IMR-90 (cell line): ENCODE measurements around the gene BEAN1. TPM values are rescaled to one million over a fixed set of nuclear protein-coding genes. Genes with fewer than 3 reads are reported as not detected.

Experiments
- ATAC-seq: fragments of 200-7000 bp; cut with Tn5 transposase; 2 replicates; pipeline ENCODE4 v1.9.1; 2020; ENCODE audit warnings: low read depth, mild to moderate bottlenecking, moderate library complexity
- BruUV-seq: library from RNA; stranded (reverse); fragments of 400-500 nt; replicated peaks from 2 replicates; lab custom pipeline; 2021; lab: Mats Ljungman, UMichigan
- CTCF ChIA-PET: fragments of 300-600 bp; formaldehyde crosslinking; extraction: SDS; loops from one replicate; lab custom pipeline; 2021; ENCODE audit warnings: antibody characterized with exemption; lab: Yijun Ruan, JAX
- POLR2A ChIA-PET: fragments of 300-600 bp; sonication (Branson Sonifier 250); formaldehyde crosslinking; loops from one replicate; lab custom pipeline; 2022; ENCODE audit warnings: antibody characterized with exemption; ENCODE audit not compliant: unreplicated experiment; lab: Charles Lee
- DNase-seq: peaks from one replicate; pipeline ENCODE4 v3.0.0; 2013
- H2AFZ ChIP-seq: replicated peaks from 2 replicates; pipeline ENCODE3; 2013; ENCODE audit warnings: low read length, mild to moderate bottlenecking; ENCODE audit not compliant: poor library complexity
- H2AK5ac ChIP-seq: 2 replicates; pipeline ENCODE4 v1.6.1; 2013; ENCODE audit warnings: low read depth, low read length, inconsistent platforms
- H2AK9ac ChIP-seq: replicated peaks from 2 replicates; pipeline ENCODE3; 2013; ENCODE audit warnings: mild to moderate bottlenecking, low read depth, low read length, moderate library complexity; ENCODE audit not compliant: poor library complexity
- H2BK120ac ChIP-seq: 2 replicates; pipeline ENCODE4 v1.6.1; 2013; ENCODE audit warnings: low read depth, low read length, inconsistent platforms
- H2BK15ac ChIP-seq: 3 replicates; pipeline ENCODE4 v1.6.1; 2013; ENCODE audit warnings: low read depth, low read length, inconsistent platforms
- H2BK20ac ChIP-seq: 2 replicates; pipeline ENCODE4 v1.6.1; 2013; ENCODE audit warnings: low read depth, mild to moderate bottlenecking, inconsistent platforms, low read length, moderate library complexity
- H2BK5ac ChIP-seq: 2 replicates; pipeline ENCODE4 v1.6.1; 2013; ENCODE audit warnings: mild to moderate bottlenecking, low read depth, low read length, inconsistent platforms; ENCODE audit not compliant: poor library complexity, severe bottlenecking
- H3K14ac ChIP-seq: replicated peaks from 2 replicates; pipeline ENCODE4 v1.6.1; 2013; ENCODE audit warnings: low read depth, low read length, inconsistent platforms
- H3K18ac ChIP-seq: 2 replicates; pipeline ENCODE4 v1.6.1; 2013; ENCODE audit warnings: low read depth, low read length, control low read depth
- H3K23ac ChIP-seq: 2 replicates; pipeline ENCODE4 v1.6.1; 2013; ENCODE audit warnings: low read depth, low read length, inconsistent platforms
- H3K27ac ChIP-seq: 2 replicates; pipeline ENCODE4 v1.5.1; 2013; ENCODE audit warnings: mild to moderate bottlenecking, control low read depth, low read length; ENCODE audit not compliant: insufficient read depth
- H3K27me3 ChIP-seq: 2 replicates; pipeline ENCODE4 v1.6.1; 2013; ENCODE audit warnings: low read length; ENCODE audit not compliant: control insufficient read depth, insufficient read depth
- H3K36me3 ChIP-seq: 2 replicates; pipeline ENCODE4 v1.6.1; 2013; ENCODE audit warnings: low read length, mixed read lengths; ENCODE audit not compliant: control insufficient read depth, insufficient read depth
- H3K4ac ChIP-seq: 2 replicates; pipeline ENCODE4 v1.6.1; 2013; ENCODE audit warnings: low read depth, low read length, inconsistent platforms
- H3K4me1 ChIP-seq: 2 replicates; pipeline ENCODE4 v1.6.1; 2013; ENCODE audit warnings: low read length, mixed read lengths; ENCODE audit not compliant: control insufficient read depth, insufficient read depth
- H3K4me2 ChIP-seq: 2 replicates; pipeline ENCODE4 v1.6.1; 2013; ENCODE audit warnings: low read depth, mild to moderate bottlenecking, control low read depth, low read length, moderate library complexity
- H3K4me3 ChIP-seq: 2 replicates; pipeline ENCODE4 v1.5.1; 2013; ENCODE audit warnings: low read depth, mild to moderate bottlenecking, control low read depth, low read length, moderate library complexity; ENCODE audit not compliant: insufficient read depth
- H3K56ac ChIP-seq: 2 replicates; pipeline ENCODE4 v1.6.1; 2013; ENCODE audit warnings: low read length, inconsistent platforms; ENCODE audit not compliant: insufficient read depth; ENCODE audit errors: extremely low read depth
- H3K79me1 ChIP-seq, 2 experiments: 2 replicates each; pipeline ENCODE4 v1.6.1; 2013; ENCODE audit warnings: low read length in 2 of 2, inconsistent platforms in 1 of 2, low read depth in 1 of 2
- H3K9ac ChIP-seq: 2 replicates; pipeline ENCODE4 v1.6.1; 2013; ENCODE audit warnings: low read depth, low read length, control low read depth
- H3K9me1 ChIP-seq: 2 replicates; pipeline ENCODE4 v1.6.1; 2013; ENCODE audit warnings: low read length, inconsistent platforms; ENCODE audit not compliant: insufficient read depth
- H3K9me3 ChIP-seq: 2 replicates; pipeline ENCODE4 v1.6.1; 2013; ENCODE audit warnings: low read length; ENCODE audit not compliant: control insufficient read depth, insufficient read depth
- H4K20me1 ChIP-seq: 2 replicates; pipeline ENCODE4 v1.6.1; 2013; ENCODE audit warnings: low read length, inconsistent platforms; ENCODE audit not compliant: insufficient read depth
- H4K5ac ChIP-seq: 2 replicates; pipeline ENCODE4 v1.6.1; 2013; ENCODE audit warnings: mild to moderate bottlenecking, low read depth, low read length, control low read depth
- H4K8ac ChIP-seq, 2 experiments: 2 replicates each; pipeline ENCODE4 v1.6.1; 2013; ENCODE audit warnings: low read depth in 2 of 2, low read length in 2 of 2, control low read depth in 1 of 2, inconsistent platforms in 1 of 2
- H4K91ac ChIP-seq: 2 replicates; pipeline ENCODE4 v1.6.1; 2013; ENCODE audit warnings: low read depth, low read length, inconsistent platforms; ENCODE audit not compliant: insufficient read depth
- FOS ChIP-seq: fragments of 150-350 bp; IDR thresholded peaks from 2 replicates; pipeline ENCODE4 v1.6.1; 2016; ENCODE audit warnings: low read depth, low read length
- MAFK ChIP-seq: IDR thresholded peaks from 2 replicates; pipeline ENCODE4 v1.6.1; 2012; ENCODE audit warnings: low read depth, low read length, improper control_type of control experiment
- MXI1 ChIP-seq: IDR thresholded peaks from 2 replicates; pipeline ENCODE4 v1.6.1; 2012; ENCODE audit warnings: low read depth, mild to moderate bottlenecking, low read length, moderate library complexity, borderline replicate concordance
- RCOR1 ChIP-seq: IDR thresholded peaks from 2 replicates; pipeline ENCODE4 v1.6.1; 2012; ENCODE audit warnings: mild to moderate bottlenecking, low read length, improper control_type of control experiment; ENCODE audit not compliant: insufficient replicate concordance
- RFX5 ChIP-seq: IDR thresholded peaks from 2 replicates; pipeline ENCODE4 v1.8.0; 2012; ENCODE audit warnings: low read depth, mild to moderate bottlenecking, low read length, moderate library complexity
- WGBS, 2 experiments: methylation state at CpG; one replicate each; pipeline versions ENCODE4 v1.1.5 to v1.1.7; 2013; ENCODE audit warnings: missing lambda C conversion rate in 2 of 2; ENCODE audit not compliant: insufficient read length in 1 of 2; ENCODE audit errors: extremely low coverage in 2 of 2; 5-methylcytosine and 5-hydroxymethylcytosine counted together
- dilution Hi-C: fragments of 300-500 bp; cut with HindIII; formaldehyde crosslinking; loops from one replicate; pipeline ENCODE4 v1.14.3; 2018; ENCODE audit warnings: low sequenced_read_pairs; ENCODE audit not compliant: unreplicated experiment
- in situ Hi-C: fragments of 300-500 bp; cut with MboI; formaldehyde crosslinking; loops from 3 replicates; pipeline ENCODE4 v1.14.3; 2019; ENCODE audit warnings: low sequenced_read_pairs, inconsistent platforms, mixed read lengths
- intact Hi-C: fragments of 100-400 bp; cut with micrococcal nuclease; formaldehyde crosslinking; loops from 2 replicates; pipeline ENCODE4 v1.10.0; 2022
- polyA plus RNA-seq, 3 experiments: library from polyadenylated mRNA; depleted of rRNA; stranded (reverse); fragments of >200 nt; gene quantifications; 2 replicates each; pipeline ENCODE4 v1.2.3, GENCODE V29; 2012; ENCODE audit warnings: low replicate concordance in 1 of 3
- total RNA-seq: library from RNA; depleted of rRNA; stranded (reverse); fragments of >200 nt; gene quantifications from 2 replicates; pipeline ENCODE4 v1.2.3, GENCODE V29; 2012
- TF ChIP-seq, protein P1 (sequence below): fragments of 150-350 bp; IDR thresholded peaks from 2 replicates; pipeline ENCODE4 v1.6.1; 2016; ENCODE audit warnings: low read depth, mild to moderate bottlenecking, low read length, moderate library complexity, borderline replicate concordance

Gene BEAN1
- total and polyA plus RNA-seq, 2 of the 4 experiments (the other 2 are of a cell fraction): not detected

DNA sequence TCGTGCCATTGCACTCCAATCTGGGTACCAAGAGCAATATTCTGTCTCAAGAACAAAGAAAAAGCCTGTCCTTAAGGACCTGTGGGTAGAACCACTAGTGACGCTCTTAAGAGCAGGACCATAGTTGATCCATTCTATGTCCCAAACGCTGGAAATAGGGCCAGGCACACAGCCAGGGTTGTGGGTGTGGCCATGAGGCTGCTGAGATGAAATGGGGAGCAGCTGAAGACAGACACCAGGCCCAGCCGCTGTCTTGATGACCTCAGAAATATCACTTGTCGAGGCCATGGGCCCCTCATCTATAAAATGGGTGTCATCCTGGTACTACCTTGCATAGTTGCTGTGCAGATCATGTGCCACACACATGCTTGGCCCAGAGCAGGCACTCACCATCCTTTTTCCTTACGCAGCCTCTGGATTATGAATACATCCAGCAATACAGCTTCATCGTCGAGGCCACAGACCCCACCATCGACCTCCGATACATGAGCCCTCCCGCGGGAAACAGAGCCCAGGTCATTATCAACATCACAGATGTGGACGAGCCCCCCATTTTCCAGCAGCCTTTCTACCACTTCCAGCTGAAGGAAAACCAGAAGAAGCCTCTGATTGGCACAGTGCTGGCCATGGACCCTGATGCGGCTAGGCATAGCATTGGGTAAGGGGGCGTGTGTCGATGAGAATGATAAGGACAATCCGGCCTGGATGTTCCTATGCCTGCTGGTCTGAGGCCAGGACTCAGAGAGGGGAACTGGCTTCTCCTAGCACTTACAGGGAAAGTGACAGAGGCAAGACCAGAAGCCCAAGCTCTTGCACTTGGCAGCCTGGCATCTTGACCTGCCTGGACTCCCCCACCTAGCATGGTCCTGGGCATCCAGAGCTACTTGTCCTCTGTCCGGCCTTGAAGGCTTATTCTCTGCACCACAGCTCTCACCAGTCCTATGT, 35.1 kb upstream of the BEAN1 start:
- H3K18ac ChIP-seq: no peak overlapping the region
- no peaks in the 10 kb centered on the region for H3K9me3 ChIP-seq
- ChIA-PET CTCF (no interaction called here), POLR2A (no interaction called here)
- H2BK20ac ChIP-seq: no peak overlapping the region
- peaks cover under 1% of the 10 kb centered on the region; the same call in 1 of the 2 replicates for H3K9me1 ChIP-seq
- no peak overlapping the region for H3K27ac ChIP-seq
- H3K4me1 ChIP-seq: no peaks in the 10 kb centered on the region
- no peak overlapping the region for H3K4ac ChIP-seq
- TF ChIP-seq RFX5: no peak
- no peak for TF ChIP-seq RCOR1
- no peak for TF ChIP-seq MXI1
- TF ChIP-seq FOS: no peak
- no peak for TF ChIP-seq MAFK
- TF ChIP-seq, protein P1, sequence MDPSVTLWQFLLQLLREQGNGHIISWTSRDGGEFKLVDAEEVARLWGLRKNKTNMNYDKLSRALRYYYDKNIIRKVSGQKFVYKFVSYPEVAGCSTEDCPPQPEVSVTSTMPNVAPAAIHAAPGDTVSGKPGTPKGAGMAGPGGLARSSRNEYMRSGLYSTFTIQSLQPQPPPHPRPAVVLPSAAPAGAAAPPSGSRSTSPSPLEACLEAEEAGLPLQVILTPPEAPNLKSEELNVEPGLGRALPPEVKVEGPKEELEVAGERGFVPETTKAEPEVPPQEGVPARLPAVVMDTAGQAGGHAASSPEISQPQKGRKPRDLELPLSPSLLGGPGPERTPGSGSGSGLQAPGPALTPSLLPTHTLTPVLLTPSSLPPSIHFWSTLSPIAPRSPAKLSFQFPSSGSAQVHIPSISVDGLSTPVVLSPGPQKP: no peak
- no peaks in the 10 kb centered on the region for H3K79me1 ChIP-seq
- H3K27me3 ChIP-seq: peaks cover 26% of the 10 kb centered on the region
- dilution Hi-C loops: no loop called here
- no peak overlapping the region for H4K91ac ChIP-seq
- no peak overlapping the region for H3K4me3 ChIP-seq
- H3K9ac ChIP-seq: no peak overlapping the region
- no peak overlapping the region for H3K14ac ChIP-seq
- H2AK9ac ChIP-seq: no peak overlapping the region
- no peak overlapping the region for H3K4me2 ChIP-seq
- no peak overlapping the region for H2BK15ac ChIP-seq
- ATAC-seq (no peak), DNase-seq (no peak)
- H3K36me3 ChIP-seq: no peaks in the 10 kb centered on the region
- H4K8ac ChIP-seq: no peak overlapping the region
- H2AK5ac ChIP-seq: no peak overlapping the region
- WGBS, 2 experiments: 54% methylated on average over 6 of the region's 18 CpGs; no CpG with 5 or more reads in 1 of the 2 experiments
- no peak overlapping the region for H2BK5ac ChIP-seq
- no peak overlapping the region for H2AFZ ChIP-seq
- no peak overlapping the region for H3K56ac ChIP-seq
- H4K5ac ChIP-seq: no peak overlapping the region
- no peak overlapping the region for H3K23ac ChIP-seq
- no TSS peak for BruUV-seq
- no peak overlapping the region for H2BK120ac ChIP-seq
- intact Hi-C loops: no loop called here
- in situ Hi-C loops: no loop called here
- H4K20me1 ChIP-seq: no peaks in the 10 kb centered on the region
